Measurements from ENCODE around the gene DCC.

- no peak for TF ChIP-seq CTCF (conservative IDR thresholded peaks at IDR 0.05 in 1 of 2, IDR thresholded peaks at IDR 0.05 in 1 of 2; ENCODE audit: low read depth in 1 of 2, low read length in 2 of 2)
- TF ChIP-seq EZH2 (IDR thresholded peaks at IDR 0.05; ENCODE audit: low read length, missing control alignments) = no peak
Measured at GRCh38 chr18:53442415-53442783, 1102.4 kb downstream of the DCC start.

Data from fibroblast of lung (primary cell).